KOPT-K1 (cell line): ENCODE data around the gene SRGAP2.
A peak's percentile ranks its signal among the peaks of the same experiment; 100 is the strongest.
"Not testable (repeated sequence)": the region's sequence is repeated elsewhere in the genome, so short reads cannot be mapped to it uniquely, and the experiment has no call there.

Source experiments
- H3K27ac ChIP-seq: fragments of 200-600 bp; sonication (generic); 2 replicates; pipeline ENCODE4 v1.5.1; 2016; ENCODE audit warnings: antibody characterized with exemption, mild to moderate bottlenecking, low read depth, low read length; ENCODE audit not compliant: poor library complexity, severe bottlenecking
- H3K36me3 ChIP-seq: fragments of 200-600 bp; sonication (generic); 2 replicates; pipeline ENCODE4 v1.5.1; 2017; ENCODE audit warnings: antibody characterized with exemption, mild to moderate bottlenecking, low read length, moderate library complexity; ENCODE audit not compliant: insufficient read depth
- H3K9me3 ChIP-seq: fragments of 200-600 bp; sonication (generic); 2 replicates; pipeline ENCODE4 v1.5.1; 2017; ENCODE audit warnings: antibody characterized with exemption, low read length, mild to moderate bottlenecking; ENCODE audit not compliant: insufficient read depth, poor library complexity, severe bottlenecking

SRGAP2 gene

DNA sequence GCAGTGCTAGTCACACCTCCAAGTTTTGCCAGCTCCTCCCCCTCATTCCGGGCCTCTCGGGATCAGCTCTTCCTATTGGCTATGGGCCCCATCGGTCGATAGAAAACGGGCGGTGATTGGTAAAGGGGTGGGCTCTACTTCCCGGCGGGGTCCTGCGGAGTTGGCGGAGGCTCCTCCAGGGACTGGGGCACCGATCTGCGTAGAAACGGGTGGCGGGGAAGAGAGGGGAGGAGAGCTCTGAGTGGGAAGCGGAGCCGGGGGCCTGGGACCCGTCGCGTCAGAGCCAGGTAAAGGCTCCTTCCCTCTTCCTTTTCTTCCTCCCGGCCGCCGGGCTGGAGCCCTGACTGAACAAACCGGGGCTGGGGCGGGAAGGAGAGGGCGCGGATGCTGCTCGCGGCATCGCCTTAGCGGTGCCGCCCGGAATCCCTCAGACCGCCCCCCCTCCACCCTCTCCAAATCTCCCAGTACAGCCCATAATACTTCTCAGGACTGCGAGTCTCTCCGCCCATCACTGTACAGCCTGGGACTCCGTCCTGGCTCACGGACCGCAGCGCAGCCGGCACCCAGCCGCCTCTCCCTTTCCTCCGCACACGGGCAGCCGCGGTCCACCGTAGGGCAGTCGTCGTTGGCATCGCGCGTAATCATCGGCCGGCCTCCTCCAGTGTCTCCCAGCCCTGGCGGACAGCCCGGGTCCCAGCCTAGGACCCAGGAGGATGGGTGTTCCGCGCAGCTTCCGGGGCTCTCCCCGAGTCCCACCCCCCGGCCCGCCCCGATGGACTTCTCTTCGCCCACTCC lies at the start of gene SRGAP2:
Gene SRGAP2, plus strand, starts transcription at position 178 of the 795 bp plus-strand sequence. CDS start 2,430 bp downstream, outside the sequence.
- H3K27ac ChIP-seq: peak within 1 kb of the TSS; percentile 51
- H3K36me3 ChIP-seq, H3K9me3 ChIP-seq: not testable (repeated sequence)

- not testable (repeated sequence) for H3K36me3 ChIP-seq, H3K27ac ChIP-seq, H3K9me3 ChIP-seq
Measured at GRCh38 chr1:206167350-206168029, 35.9 kb upstream of the SRGAP2 start.

- H3K9me3 ChIP-seq, H3K36me3 ChIP-seq: not testable (repeated sequence)
Measured at GRCh38 chr1:206169794-206170193, 33.5 kb upstream of the SRGAP2 start.

DNA sequence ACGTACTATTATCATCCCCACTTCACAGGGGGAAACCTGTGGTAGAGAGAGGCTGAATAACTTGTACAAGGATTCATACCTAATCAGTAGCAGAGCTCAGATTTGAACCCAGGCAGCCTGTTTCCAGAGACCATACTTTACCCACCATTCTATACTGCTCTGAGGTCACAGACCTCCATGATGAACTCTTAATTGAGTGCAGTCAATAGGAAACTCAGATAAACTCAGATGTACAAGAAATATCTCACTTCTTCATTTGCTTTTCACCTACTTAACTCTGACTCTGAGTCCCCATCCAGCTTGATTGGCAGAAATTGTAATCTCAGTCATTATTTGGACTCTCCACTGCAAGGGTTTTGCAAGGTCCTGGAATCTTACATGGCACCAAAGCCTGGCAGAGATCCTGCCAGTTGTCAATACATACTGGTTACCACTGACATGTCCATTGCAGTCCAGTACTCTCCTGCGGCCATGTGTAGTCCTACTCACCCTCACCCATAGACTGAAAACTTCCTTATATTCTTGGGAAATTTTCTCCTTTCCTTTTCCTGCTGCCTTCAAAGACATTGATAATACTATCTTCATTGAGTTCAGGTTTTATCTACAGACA lies 30.1 kb upstream of the SRGAP2 start:
- H3K36me3 ChIP-seq, H3K27ac ChIP-seq, H3K9me3 ChIP-seq: not testable (repeated sequence)

More at GRCh38 chr1:206169794-206170193, 33.5 kb upstream of the SRGAP2 start:
- H3K27ac ChIP-seq: not testable (repeated sequence)

DNA sequence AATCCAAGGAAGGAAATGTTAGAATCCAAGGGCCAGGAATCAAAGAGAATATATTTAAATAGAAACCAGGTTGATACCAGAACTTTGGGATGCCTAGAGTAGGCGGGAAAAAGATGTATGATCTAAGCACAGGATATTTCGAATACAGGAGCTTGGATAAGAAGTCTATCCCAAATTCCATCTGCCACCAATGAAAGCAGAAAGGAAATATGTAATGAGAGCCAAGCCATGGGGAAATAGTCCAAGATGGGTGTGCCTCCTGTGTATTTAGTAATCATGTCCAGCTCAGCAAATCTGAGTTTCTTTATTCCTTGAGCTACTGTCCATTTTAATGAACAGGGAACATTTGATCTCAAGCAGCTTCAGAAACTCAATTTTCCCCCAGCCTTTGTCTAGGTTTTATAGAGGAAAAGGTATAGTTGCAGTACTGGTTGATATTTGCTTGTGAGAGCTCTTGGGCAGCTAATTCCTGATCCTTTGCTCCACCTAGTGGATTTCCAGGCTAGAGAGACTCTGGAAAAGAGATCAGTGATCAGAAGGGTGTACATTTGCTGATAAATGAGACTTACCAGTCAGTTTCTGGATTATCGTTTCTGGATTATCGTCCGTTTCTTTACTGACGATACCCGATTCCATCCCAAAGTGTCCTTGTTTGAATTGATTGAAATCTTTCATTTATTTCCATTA lies 29.0 kb upstream of the SRGAP2 start:
- not testable (repeated sequence) for H3K9me3 ChIP-seq, H3K27ac ChIP-seq, H3K36me3 ChIP-seq

DNA sequence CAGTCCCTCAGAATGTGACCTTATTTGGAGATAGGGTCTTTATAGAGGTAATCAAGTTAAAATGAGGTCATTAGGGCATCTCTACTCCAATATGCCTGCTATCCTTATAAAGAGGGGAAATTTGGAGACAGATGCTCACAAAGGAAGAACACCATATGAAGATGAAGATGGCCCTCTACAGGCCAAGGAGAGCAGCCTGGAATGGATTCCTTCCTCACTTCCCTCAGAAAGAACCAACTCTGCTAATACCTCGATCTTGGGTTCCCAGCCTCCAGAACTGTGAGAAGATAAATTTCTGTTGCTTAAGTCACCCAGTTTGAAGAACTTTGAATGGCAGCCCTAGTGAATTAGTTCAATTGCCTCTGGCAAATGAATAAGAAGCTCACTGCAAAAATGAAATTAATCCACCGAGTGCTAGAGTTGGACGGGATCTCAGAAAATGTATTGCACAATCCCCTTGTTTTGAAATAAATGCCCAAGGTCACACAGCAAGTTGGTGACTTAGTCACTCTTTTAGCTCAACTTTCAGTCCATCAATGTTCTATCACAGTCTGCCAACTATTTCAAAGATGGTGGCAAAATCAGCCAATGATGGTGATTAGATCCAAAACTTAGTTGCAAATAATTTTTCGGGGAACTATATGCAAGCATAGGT lies 27.8 kb upstream of the SRGAP2 start:
- not testable (repeated sequence) for H3K27ac ChIP-seq, H3K9me3 ChIP-seq, H3K36me3 ChIP-seq

DNA sequence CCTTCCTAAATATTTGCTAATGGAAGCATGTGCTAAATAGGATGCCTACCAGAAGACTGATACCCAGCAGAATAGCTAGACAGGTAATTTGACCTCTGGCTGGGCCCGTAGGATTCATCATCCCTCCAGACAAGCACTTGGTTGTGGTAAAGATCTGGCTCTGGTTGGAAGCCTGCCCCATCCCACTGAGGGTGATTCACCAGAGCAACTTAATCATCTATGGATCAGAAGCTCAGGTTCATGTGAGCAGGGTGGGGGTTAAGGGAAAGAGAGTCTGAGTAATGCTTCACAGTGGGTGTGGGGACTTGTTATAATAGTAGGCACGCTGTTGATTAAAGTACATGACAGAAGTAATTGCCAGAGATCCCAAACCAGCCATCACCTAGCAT lies 27.2 kb upstream of the SRGAP2 start:
- H3K36me3 ChIP-seq, H3K9me3 ChIP-seq, H3K27ac ChIP-seq: not testable (repeated sequence)

DNA sequence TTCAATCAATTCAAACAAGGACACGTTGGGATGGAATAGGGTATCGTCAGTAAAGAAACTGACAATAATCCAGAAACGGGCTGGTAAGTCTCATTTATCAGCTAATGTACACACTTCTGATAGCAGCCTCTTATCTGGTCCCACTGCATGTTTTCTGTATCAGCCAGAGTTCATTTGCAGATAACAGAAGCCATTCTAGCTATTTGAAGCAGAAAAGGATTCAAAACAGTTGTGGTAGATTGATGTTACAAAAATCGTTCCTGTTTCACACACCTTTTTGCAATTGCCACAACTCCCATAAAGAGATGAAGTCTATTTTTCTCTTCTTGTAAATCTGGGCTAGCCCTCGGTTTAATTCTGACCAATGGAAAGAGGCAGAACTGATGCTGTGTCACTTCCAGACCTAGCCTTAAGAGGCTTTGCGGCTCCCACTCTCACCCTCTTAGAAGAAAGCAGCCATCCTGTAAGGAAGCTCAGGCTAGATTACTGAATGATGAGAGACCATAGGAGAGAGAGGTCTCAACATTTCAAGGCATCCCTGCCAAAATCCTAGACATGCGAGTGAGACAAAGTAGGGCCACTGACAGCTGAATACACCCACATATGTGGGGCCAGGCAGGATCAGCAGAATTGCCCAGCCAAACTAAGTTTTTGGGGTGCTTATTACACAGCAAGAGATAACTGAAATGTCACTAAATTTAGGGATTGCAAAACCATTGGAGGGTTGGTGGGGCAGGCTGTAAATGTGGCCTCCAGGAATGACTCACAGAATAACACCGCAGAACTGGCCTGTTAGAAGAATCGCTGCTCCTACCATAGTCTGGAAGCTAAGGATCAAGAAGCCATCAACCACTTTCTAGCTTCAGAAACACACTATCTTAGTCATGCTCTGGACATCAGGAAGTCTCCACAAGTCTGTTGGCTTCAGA lies 25.0 kb upstream of the SRGAP2 start:
- H3K27ac ChIP-seq, H3K9me3 ChIP-seq, H3K36me3 ChIP-seq: not testable (repeated sequence)

DNA sequence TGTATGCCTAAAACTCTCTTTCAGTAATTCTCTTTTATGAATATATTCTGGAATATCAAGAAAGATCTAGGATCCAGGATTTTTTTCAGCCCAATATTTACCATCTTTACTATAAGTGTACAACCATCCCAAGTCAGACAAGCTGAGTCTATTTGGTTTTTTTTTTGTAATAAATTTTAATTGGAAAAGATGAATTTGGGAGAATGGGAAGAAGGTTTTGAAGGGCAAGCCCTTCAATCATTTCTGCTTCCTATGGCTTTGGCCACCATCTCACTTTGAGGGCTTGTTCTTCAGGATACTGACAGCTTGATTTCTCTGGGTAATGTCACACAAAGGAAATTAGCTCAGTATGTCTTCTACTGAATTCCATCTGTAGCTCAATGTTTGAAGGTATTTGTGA lies 23.7 kb upstream of the SRGAP2 start:
- not testable (repeated sequence) for H3K9me3 ChIP-seq, H3K27ac ChIP-seq, H3K36me3 ChIP-seq

DNA sequence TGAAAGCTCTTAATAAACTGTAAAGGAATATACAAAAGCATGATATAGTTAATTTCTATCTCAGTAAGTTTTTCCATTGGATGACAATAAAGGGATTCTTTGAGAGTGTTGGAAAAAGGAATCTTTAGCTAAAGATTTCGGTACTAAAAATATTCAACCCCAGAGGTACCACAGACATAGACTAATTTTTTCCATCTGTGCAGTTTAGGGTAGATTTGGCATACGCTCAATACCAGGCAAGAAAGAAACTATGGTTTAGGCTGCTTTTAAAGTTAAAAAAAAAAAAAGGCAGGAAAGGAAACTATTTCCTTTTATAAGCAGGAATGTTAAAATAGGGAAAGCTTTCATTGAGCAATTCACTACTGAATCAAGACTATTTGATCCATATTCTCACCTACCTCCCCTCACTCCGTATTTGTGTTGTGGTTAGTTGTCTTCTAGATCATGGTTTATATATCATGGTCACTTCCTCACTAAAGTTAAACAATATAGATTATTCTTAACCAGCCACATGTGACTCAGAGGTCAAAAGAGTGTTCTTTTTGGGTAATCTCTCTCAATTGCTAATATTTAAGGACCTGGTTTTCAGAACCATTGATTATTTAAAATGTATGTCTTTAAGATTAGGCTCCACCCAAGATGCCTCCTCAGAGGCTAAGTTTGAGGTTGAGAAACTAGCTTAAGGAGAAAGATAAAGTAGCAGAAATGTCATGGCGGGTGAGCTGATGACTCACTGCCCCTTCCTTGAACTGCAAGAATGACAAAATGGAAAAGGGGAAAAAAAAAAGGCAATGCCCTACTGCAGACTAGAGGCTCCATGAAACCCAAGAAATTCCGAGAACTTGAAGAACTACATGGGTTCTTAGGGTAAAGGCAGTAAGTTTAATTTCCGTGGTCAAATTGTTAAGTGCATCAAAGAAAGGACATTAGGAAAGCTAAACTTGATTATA lies 20.7 kb upstream of the SRGAP2 start:
- H3K9me3 ChIP-seq, H3K36me3 ChIP-seq, H3K27ac ChIP-seq: not testable (repeated sequence)

DNA sequence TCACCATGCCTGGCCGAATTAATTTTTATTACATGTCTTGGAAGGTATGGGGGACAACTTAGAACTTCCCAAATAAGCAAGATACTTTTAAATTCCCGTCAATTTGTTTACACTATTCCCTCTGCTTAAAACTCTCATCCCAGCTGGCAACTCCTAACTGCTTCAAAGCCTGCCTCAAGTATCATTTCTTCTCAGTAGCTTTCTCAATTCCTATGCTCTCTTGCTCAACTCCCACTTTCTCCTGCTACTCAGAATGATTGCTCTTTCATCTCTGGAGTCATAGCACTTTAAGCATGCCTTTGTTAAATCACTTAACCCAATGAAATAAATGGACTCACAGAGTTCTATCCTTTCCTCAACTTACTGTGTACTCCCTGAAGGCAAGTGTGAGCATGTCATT lies 19.6 kb upstream of the SRGAP2 start:
- not testable (repeated sequence) for H3K27ac ChIP-seq, H3K9me3 ChIP-seq, H3K36me3 ChIP-seq

DNA sequence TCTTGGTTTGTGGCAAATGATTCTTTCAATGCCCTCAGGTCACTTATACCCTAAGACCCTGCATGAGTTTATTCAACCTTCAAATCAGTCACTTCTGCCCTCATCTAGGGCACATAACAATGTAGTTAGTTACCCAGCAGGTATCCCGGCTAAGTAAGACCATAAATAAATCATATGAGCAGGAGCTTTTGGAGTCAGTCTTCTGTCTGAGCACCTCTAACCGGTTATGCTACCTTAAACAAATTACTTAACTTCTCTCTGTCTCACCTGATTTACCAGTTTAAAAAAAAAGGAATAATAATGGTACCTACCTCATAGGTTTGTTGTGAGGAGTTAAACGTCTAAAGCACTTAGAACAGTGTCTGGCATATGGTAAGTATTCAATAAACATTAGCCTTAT lies 17.6 kb upstream of the SRGAP2 start:
- H3K9me3 ChIP-seq, H3K36me3 ChIP-seq, H3K27ac ChIP-seq: not testable (repeated sequence)

DNA sequence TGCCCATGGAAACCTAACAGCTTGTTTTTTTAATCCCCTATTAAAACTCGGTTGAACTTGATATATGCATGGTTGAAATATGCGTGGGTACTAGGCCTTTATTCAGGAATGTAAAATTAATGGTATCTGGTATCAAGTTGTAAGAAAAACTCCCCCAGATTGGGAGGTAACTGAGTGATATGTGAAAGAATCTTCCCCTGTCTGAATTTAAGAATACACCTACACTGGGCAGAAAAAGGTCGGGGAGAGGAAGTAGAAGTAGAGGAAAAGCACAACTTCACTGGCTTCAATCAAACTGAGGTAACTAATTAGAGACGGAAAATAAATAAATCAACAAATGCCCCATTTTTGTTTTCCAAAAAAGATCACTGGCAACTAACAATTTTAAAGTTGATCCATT lies 16.5 kb upstream of the SRGAP2 start:
- H3K36me3 ChIP-seq, H3K27ac ChIP-seq: not testable (repeated sequence)

More for the DNA sequence above, 16.5 kb upstream of the SRGAP2 start:
- not testable (repeated sequence) for H3K9me3 ChIP-seq
